ENCODE data around the gene SH3GL1.

The SH3GL1 gene

GRCh38 chr19:4342615-4343369 lies 57.6 kb downstream of the SH3GL1 start:
- peak; percentile 100 for DNase-seq

GRCh38 chr19:4342314-4342614 lies 58.1 kb downstream of the SH3GL1 start:
- DNase-seq: peak; percentile 8

GRCh38 chr19:4338441-4339355 lies 61.6 kb downstream of the SH3GL1 start, which contains the start of gene STAP2:
Gene STAP2 (minus strand): TSS chr19:4338827. CDS start chr19:4338753, 74 bp downstream.
- peak; percentile 55 for DNase-seq

- DNase-seq: peak; percentile 63
Measured at GRCh38 chr19:4337906-4338440, 62.4 kb downstream of the SH3GL1 start.

- DNase-seq: no peak
Measured at GRCh38 chr19:4334929-4335570, 65.3 kb downstream of the SH3GL1 start.

- no peak for DNase-seq
Measured at GRCh38 chr19:4329858-4330257, 70.5 kb downstream of the SH3GL1 start.

- peak; percentile 45 for DNase-seq
Measured at GRCh38 chr19:4328991-4329681, 71.2 kb downstream of the SH3GL1 start.

GRCh38 chr19:4328243-4328990 lies 71.9 kb downstream of the SH3GL1 start:
- DNase-seq: peak; percentile 97

GRCh38 chr19:4327877-4328242 lies 72.5 kb downstream of the SH3GL1 start:
- DNase-seq: no peak

- DNase-seq: peak; percentile 93
Measured at GRCh38 chr19:4327252-4327876, 73.0 kb downstream of the SH3GL1 start.

GRCh38 chr19:4326837-4327251 lies 73.5 kb downstream of the SH3GL1 start:
- peak; percentile 62 for DNase-seq

GRCh38 chr19:4326215-4326836 lies 74.0 kb downstream of the SH3GL1 start:
- DNase-seq: no peak

GRCh38 chr19:4324228-4324627 lies 76.1 kb downstream of the SH3GL1 start:
- DNase-seq: no peak

- DNase-seq: no peak
Measured at GRCh38 chr19:4323692-4324091, 76.7 kb downstream of the SH3GL1 start.

- no peak for DNase-seq
Measured at GRCh38 chr19:4322942-4323665, 77.2 kb downstream of the SH3GL1 start.

GRCh38 chr19:4320419-4320818 lies 79.9 kb downstream of the SH3GL1 start:
- DNase-seq: no peak

GRCh38 chr19:4319067-4319718 lies 81.2 kb downstream of the SH3GL1 start:
- no peak for DNase-seq

- no peak for DNase-seq
Measured at GRCh38 chr19:4318460-4318859, 81.9 kb downstream of the SH3GL1 start.

- no peak for DNase-seq
Measured at GRCh38 chr19:4316956-4317355, 83.4 kb downstream of the SH3GL1 start.

All from hematopoietic multipotent progenitor cell treated with erythropoietin and hydrocortisone succinate and interleukin-3 and kit ligand, for 4 days (in vitro differentiated cells).